Dermis blood vessel endothelial cell (primary cell): Measurements from ENCODE around the gene ABLIM2. TPM values are rescaled to one million over a fixed set of nuclear protein-coding genes. Genes with fewer than 3 reads are reported as not detected.

Experiments
- DNase-seq: peaks from one replicate; pipeline ENCODE4 v3.0.0; 2010
- total RNA-seq: library from RNA; depleted of rRNA; stranded (reverse); fragments of >200 nt; gene quantifications from 2 replicates; pipeline ENCODE4 v1.2.3, GENCODE V29; 2014

ABLIM2 gene
- total RNA-seq, 1 donor from 2014 or later = 8.8 TPM

DNA sequence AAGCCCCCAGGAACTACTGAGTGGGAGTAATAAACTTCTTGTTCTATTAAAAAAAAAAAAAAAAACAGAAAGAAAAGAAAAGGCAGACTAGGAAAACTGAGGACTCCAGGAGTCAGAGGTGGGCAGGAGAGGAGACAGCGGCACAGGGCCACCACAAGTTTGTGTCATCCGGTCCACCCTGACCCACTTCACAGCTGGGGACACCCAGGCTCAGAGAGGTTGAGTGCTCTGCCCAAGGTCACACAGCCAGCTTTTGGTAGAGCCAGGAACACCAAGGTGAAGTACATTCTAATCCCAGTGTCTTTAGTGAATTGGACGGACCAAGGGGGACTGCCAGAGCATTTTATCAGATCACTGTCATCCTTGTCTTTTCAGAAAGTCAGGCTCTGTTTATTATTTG lies 16.4 kb upstream of the ABLIM2 start:
- no peak for DNase-seq

DNA sequence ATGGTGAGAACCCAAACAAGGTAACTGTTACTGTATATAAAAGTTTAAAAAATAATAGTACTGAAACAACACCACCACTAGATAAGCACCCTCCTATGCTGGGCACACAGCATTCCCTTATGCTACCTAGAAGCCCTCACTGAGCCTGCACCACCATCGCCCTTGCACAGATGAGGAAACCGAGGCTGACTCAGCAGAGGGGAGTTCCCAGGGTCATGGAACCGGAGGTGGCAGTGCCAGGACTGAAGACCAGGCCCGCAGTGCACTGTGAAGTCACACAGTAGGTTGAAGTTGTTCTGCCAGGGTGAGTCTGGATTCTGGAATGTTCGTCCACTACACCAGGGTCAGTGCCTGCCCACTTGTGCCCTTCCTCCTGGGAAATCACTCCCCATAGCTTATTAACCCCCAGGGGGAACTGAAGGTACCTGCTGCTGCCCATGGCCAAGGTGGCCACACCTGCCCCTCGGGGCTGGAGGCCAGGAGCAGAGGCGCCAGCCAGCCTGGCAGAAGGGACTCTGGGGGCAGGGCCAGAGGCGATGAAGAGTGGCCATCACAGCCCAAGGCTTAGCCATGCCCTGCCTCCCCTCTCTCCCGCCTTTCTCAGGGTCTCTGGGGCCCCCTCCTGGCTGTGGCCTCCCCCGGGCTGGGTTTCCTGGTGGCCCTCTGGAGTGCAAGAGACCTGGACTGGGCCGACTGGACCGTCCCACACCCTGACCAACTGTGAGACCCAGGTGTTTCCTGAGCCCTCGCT lies 15.1 kb upstream of the ABLIM2 start:
- DNase-seq = peak; percentile 36

DNA sequence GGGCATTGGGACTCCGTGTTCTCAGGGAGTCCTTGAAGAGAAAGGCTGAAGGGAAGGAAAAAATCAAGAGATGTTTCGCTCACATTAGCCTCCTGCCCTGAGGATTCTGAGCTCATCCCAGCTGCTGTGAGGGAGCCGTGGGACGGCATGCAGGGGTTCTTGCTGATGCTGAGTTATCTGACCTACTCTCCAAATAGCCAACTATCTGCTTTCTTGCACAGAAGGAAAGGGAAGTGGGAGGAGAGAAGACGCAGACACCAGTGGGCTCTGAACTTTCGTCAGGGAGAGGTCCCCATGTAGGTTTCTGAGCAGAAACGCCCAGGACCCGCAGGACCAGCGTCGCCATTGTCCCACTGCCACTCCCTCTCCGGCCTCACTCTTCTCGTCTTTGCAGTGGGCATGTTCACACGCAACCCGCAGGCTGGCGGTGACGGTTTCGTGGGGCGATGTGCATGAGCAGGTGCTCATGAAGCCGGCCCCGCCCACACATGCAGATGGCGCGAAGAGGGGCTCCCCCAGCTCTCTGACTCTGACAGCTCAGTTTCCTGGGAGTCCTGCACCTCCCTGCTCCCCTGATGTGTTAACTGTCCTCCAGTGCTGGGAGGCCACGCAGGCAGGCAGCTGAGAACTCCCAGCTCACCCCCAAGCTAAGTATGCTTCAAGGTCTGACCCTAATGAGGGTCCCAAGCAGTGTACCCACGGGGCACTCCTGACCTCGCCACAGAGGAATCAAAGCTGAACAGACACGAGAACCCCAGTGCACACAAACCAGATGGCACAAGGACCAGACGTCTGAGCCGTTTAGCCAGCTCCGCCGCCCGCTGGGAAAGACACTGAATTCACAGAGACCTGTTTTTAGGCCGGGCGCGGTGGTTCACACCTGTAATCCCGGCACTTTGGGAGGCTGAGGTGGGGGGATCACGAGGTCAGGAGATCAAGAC lies 13.6 kb upstream of the ABLIM2 start:
- no peak for DNase-seq

DNA sequence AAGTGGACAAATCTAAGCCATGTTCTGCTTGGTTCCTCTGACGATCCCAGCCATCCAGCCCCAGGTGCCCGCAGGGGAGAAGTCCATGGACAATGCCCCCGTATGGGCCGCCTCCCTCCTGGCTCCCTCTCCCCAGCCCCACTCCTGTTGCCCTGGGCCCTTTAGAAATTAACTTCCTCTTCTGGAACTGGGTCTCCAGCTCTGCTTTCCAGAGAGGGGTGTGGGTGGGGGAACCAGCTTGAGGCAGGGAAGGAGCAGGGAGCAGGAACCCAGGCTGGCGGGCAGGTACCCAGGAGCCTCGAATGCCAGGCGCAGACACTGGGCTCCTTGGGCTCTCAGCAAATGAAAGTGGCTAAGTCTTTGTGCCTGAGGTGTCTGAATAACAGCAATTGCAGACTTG lies 12.7 kb upstream of the ABLIM2 start:
- no peak for DNase-seq

DNA sequence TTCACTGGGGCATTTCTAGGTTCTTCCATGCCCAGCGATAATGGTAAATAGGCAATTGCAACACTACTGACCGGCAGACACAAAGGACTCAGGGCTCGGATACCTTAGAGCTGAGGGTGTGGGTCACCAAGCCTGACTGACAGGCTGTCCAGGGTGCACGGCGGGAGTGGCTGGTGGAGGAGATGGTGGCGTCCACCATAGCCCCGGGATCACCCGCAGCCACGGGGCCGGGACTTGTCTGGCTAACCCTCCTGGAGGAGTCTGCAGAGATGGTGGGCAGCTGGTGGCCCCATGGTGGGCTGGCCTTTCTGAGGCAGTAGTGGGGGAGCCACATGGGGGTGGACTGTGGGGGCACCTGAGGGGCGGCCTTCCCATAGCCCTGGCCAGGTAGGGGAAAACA lies 11.7 kb upstream of the ABLIM2 start:
- DNase-seq = no peak

DNA sequence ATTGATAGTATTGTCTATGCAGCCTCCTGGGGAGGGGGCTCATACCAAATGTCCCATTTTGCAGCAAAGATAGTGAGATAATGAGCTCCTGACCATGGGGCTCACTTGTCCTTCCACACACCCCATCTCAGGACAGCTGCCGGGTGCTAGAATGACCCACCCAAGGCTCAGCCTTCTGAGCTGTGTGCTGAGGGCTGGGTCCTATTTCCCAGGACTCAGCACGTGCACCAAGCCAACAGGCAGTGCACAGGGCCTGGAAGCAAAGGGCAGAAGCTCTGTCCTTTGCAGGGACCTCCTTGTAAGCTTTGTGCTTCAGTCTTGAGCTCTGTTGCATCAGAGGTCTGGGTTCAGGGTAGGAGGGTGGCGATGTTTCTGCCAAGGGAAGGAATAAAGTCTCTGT lies 11.2 kb upstream of the ABLIM2 start:
- no peak for DNase-seq

DNA sequence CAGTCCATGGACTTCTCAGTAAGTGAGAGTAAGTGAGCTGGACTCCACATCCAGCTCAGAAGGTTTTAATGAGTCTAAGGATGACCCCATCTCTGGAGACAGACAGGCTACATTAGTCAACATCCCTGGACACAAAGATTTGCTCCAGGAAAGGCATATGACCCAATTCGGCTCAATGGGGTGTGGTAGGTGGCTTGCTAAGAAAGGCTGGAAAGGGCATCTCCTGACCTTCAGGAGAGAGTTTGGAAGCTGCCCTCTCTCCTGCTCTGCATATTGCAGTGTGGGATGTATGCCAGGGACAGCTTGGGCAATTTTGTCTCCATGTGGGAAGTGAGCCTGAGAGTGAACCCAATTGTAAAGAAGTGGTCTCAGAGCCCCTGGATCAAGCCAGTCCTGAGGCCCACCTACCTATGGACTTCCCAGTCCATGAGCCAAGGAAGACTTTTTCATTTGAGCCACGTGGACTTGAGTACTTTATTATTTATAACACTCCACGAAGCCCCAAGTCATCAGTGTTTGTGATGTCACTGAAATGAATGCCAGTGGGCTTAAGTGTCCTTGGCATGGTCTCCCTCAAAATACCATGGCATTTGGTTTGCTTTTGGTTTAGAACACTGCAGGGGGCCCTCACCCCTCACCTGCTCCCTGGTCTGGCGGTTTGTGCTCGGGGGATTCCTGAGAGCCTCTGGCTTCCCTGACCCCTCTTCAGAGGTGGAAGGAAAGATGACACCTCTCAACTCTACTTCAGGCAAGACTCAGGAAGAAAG lies 10.4 kb upstream of the ABLIM2 start:
- DNase-seq = no peak

DNA sequence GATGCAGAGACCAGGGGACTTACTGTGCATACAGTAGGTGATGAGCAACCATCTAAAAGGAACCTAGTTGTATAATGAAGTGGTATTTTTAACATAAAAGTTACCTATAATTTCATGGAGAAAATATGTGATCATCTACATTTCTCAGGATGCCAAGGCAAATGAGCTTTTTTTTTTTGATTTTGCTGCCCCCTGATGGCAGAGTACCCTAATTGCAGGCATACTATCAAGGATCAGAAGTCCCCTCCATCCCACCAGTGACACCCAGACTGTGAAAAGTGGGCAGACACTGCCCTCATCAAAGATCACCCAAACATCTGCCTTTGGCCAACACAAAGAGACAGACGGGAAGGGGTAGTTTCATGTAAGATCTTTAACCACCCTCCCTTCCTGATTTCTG lies 9.6 kb upstream of the ABLIM2 start:
- no peak for DNase-seq

DNA sequence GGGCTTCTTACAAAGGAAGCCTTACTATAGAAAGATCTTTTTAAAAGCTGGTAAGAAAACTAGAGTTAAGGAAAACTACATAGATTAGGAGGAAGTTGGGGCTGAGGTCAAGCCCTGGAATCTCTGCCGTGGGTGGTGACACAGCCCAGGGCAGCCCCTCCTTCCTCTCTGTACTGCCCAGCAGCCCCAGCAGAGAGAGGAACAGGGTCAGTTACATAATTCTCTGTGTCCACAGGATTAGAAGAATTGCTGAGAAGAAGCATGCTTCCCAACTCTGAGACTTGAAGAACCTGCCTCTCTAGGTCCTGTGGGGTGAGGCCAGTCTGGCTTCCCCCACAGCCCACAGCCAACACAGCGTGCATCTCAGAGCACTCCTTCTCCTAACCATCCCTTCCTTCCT lies 9.2 kb upstream of the ABLIM2 start:
- DNase-seq = no peak

DNA sequence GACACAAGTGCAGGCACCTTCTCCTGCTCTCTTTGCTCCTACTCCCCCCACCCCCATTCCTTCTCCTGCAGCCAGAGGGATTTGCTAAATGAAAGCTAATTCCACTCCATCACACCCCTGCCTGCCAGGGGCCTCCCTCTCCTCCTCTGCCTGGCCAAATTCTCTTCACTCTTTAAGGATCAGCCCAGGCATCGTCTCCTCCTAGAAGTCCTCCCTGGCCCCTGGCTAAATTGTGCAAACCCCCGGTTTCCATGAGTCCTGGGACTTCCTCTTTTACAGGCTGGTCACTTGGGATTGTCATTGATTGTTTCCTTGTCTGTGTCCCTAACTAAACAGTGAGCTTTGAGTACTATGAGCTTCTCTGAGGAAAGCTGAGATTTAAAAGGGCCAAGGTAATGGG lies 8.7 kb upstream of the ABLIM2 start:
- no peak for DNase-seq

DNA sequence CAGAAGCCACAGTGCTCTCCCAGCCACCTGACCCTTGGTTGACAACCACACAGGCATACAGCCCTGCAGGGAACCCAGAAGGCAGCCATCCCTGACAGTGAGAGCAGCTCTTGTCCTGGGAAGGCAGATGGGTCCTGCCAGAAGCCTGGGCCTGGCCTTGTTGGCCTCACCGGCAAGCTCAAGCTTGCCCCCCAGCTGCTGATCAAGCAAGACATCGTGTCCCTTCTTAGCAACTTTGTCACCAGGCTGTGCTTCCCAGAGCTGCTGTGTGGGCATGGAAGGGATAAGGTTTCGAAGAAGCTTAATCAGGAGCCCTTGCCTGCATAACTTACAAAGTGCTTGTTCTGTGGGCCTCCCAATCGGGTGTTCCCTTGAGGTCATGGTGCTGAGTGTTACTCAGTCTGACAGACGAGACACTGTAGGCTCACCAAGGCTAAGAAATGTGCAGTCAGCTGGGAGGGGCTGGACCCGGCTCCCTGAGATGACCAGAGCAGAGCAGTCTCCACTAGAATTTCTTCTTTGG lies 6.8 kb upstream of the ABLIM2 start:
- DNase-seq = no peak

DNA sequence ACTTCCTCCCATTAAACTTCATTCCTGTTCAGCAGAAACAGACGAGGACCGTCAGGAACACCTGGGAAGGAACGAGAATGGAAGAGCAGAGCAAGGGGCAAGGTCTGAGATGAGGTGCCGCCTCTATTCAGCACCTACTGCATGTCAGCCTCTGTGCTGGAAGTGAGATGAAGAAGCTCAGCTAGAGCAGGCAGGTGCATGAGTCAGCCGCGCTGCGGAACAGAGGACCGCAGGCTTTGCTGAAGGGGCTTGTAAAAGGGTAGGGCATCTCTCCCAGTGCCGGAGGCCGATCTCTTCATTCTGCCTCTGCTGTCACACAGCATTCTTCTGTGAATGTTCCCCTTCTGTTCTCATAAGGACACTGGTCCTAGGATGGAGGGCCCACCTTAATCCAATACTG lies 6.1 kb upstream of the ABLIM2 start:
- DNase-seq = no peak

DNA sequence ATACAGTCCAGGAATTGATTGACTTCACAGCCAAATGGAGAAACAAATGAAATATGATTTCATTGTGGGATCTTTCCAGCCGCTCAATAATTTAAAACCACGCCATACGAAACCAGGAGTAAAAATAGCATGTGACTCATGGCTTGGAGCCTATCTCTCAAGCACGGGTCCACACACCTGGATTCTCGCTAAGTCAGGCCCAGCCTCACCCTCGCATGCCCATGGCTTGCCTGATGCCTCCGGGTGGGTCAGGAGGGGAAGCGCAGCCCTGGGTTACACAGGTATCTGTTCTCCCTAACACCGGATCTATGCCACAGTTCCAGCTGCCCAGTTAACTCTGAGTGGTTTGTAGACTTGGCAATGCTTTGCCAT lies 5.6 kb upstream of the ABLIM2 start:
- DNase-seq = no peak

DNA sequence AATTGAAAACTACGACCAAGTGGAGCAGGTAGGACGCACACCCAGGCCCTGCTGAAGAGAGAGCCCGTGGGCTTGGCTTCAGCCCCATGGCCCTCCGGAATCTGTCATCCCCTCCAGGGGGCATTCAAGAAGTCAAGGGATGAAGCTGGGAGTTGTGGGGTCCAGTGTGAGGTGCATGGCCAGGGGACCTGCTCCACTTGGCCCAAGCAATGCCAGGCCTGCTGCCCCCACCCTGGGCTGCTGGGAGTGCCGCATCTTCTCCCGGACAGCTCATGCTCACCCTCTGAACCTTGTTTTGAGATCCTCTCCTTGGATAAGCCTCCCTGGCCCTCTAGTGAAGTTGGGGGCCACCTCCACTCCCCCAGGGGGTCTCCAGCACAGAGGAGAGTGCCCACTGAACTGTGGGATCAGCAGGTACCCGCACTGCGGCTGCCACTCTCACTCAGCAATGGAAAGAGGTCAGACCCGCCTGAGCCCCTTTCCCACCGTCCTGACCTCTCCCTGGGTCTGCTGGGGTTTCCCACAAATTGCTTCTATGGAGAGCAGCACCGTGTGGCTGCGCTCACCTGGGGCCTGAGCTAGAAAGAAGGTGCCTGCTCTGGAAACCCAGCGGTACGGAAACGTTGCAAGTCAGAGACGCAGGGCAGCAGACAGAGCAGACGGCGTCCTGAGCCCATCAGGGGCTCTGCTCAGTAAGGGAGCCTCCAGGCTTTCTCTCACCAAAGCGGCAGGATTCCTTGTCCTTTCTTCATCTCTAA lies 5.0 kb upstream of the ABLIM2 start:
- no peak for DNase-seq

DNA sequence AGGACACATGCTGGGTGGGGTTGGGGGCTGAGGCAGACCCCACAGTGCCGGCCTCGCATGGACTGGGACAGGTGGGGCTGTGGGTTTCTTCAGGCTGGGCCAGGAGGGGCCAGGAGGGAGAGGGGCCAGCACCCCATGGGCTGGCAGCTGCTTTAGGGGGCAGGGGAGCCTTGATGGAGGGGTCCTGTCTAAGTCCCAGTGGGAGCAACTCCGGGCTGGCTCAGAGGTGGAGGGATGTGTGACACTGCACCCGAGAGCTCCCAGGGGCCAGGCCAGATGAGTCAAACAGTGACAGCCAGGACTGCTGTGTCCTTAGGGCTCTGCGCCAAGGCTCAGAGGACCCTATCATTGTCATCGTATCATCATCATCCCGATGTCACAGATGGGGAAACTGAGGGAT lies 4.4 kb upstream of the ABLIM2 start:
- no peak for DNase-seq

DNA sequence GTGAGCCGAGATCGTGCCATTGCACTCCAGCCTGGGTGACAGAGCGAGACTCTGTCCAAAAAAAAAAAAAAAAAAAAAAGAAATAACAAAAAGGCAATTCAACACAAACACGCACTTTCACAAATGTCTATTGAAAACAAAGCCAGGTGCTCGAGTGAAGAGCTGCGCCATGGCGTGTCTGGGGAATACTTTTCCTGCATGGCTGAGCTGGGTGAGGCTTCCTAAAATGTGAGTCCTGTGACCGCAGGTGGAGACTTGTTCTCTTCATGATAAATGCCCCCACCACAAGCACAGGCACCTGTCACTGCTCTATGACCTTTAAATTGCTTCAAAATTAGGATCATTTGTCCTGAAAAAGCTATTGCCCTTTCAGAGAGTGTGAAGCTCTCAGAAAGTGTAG lies 4.0 kb upstream of the ABLIM2 start:
- DNase-seq = no peak

DNA sequence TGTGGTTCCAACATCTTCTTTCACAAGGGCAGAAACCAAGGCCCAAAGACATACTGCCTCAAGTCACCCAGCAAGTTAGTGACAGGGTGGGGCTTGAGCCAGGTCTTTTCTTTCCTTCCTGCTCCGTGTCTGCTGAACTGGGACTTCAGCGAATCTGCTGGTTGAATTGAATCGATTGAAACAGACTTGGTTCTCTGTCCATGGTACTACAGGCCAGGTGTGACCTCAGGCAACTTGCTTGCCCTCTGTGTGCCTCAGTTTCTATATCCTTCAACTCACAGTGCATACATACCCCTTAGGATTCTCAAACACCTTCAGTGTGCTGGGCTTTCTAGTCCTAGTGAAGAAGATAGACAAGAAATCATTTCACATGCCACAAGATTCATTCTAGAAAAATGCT lies 2.0 kb upstream of the ABLIM2 start:
- no peak for DNase-seq

DNA sequence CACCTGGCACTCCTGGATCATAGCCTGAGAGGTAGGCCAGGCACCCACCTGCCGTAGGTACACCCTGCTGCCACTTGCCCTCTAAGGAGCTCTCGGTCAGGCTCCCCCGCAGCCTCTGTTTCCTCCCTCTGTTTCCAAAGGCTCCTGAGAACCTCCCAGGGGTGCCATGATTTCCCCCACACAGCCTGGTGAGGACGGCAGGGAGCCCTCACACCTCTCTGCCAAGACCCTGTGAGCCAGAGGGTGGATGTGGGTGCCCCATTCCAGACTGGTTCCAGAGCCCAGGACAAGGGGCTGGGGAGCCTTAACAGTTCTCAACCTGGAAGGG lies 1.6 kb upstream of the ABLIM2 start:
- DNase-seq = no peak

DNA sequence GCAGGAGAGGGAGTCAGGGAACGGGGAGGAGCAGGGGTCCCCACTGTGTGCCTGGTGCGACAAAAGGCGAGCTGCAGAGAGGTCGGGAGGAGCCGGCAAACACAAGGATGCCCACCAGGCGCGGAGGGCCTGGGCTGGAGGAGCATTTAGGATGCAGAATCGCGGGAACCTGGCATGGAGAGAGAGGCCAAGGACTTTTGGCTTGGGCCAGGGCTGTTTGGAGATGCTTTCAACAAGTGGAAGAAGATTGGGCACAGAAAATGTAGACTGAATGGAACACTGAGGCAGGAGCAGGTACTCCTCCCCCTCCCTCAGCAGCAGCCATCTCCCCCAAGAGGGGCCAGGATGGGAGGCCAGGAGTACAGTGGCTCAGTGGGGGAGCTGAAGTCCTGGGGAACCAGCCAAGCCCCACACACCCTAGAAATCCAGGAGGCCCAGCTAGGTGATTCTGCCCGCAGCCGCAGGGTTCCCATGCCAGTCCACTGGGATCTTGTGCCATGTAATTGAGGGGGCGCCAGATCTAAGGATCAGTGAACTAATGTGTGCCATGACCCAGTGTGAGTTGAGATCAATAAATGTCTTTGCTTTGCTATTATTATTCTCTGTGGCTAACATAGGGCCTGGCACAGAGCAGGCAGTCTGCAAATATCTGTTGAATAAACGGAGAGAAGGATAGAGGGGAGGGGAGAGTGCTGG lies 1.1 kb upstream of the ABLIM2 start:
- no peak for DNase-seq

DNA sequence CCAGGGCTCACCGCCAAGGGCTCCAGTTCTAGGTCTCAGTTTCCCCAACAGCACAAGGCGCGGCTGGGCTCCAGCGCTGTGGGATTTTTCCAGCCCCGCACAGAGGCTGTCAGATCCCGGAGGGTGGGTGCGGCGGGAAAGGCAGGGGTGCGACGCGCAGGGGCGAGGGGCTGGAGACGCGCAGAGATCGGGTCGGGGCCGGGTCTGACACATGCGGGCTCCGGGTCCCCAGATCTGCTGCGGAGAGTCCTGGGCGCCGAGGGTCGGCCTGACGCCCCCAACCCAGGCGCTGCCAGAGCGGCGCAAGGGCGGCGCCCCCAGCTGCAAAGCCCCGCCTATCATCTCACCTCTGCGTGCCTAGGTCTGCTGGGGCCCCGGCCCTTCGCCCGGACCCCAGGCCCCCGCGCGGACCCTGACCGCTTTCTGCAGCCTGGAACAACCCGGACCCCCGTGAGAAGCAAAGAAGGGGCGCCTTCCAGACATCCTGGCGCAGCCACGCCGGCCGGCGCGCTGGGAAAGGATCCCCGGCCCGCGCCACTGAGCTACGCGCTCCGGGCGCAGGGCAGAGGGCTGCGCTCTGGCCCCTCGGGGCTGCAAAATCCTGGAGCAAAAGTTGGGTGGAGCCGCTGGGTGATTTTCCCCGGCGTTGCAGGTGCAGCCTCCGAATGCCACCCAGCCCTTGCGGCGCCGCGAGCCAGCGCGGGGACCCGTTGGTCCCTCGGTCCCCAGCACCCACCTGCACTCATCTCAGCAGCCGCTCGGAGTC lies 486 bp downstream of the ABLIM2 start:
- DNase-seq = peak; percentile 19

DNA sequence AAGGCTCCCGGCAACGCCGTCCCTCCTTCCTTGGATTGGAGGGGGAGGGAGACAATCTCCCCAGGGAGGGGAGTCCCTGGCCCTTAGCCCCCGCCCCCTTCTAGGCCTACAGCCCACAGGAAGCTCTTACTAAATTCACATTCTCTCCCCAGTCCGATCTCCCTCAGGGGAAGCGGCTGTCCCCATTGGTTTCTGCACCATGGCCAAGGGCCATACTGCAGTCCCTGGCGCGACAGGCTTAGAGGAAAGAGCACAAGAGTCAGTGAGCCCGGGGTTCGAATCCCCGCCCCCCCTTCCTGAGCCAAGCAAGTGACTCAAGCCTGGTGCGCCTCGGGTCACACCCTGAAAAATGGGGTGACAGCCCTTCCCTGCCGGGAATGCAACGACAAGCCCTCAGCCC lies 1.1 kb downstream of the ABLIM2 start:
- DNase-seq = no peak
